ENCODE results near the gene NEK11.

Gene NEK11

GRCh38 chr3:131314318-131314717 is 287.6 kb downstream of the NEK11 start:
- H2BK15ac ChIP-seq (replicated peaks; ENCODE audit: low read depth), result no peak overlapping the region
- no peak overlapping the region for H3K18ac ChIP-seq (ENCODE audit: low read length)
- H4K5ac ChIP-seq (ENCODE audit: low read length), result no peak overlapping the region
- H3K9ac ChIP-seq (ENCODE audit: low read length), result no peak overlapping the region
- H3K79me2 ChIP-seq (ENCODE audit: control insufficient read depth, insufficient read depth, low read length), result no peaks in the 10 kb centered on the region
- DNase-seq, result no peak
- H3K4me1 ChIP-seq (ENCODE audit: control insufficient read depth, low read depth, low read length), result no peaks in the 10 kb centered on the region
- no peak overlapping the region for H2BK5ac ChIP-seq (ENCODE audit: low read length)
- H3K27me3 ChIP-seq (ENCODE audit: insufficient read depth, low read length, poor library complexity), result no peaks in the 10 kb centered on the region
- H3K4me2 ChIP-seq (ENCODE audit: low read length), result no peak overlapping the region
- H4K8ac ChIP-seq (ENCODE audit: low read depth, low read length), result no peak overlapping the region
- no peak overlapping the region for H3K4me3 ChIP-seq (ENCODE audit: low read length)
- no peak overlapping the region for H3K27ac ChIP-seq (ENCODE audit: low read depth, low read length)
- H2BK120ac ChIP-seq (ENCODE audit: low read depth, low read length), result no peak overlapping the region
- no peaks in the 10 kb centered on the region for H3K79me1 ChIP-seq (ENCODE audit: low read length)
- no peak overlapping the region for H3K56ac ChIP-seq (ENCODE audit: low read length)
- H3K36me3 ChIP-seq (ENCODE audit: control insufficient read depth, insufficient read depth, low read length), result no peaks in the 10 kb centered on the region
- no peak overlapping the region for H2AK5ac ChIP-seq (ENCODE audit: low read length)
- no peak overlapping the region for H3K4ac ChIP-seq (ENCODE audit: low read depth, low read length)
- no peak overlapping the region for H3K23ac ChIP-seq (ENCODE audit: low read length)

- H3K27ac ChIP-seq (ENCODE audit: low read depth, low read length), result no peak overlapping the region
- no peak for DNase-seq
- no peak overlapping the region for H3K56ac ChIP-seq (ENCODE audit: low read length)
- no peaks in the 10 kb centered on the region for H3K27me3 ChIP-seq (ENCODE audit: insufficient read depth, low read length, poor library complexity)
- no peaks in the 10 kb centered on the region for H3K4me1 ChIP-seq (ENCODE audit: control insufficient read depth, low read depth, low read length)
- no peak overlapping the region for H3K9ac ChIP-seq (ENCODE audit: low read length)
- no peaks in the 10 kb centered on the region for H3K79me2 ChIP-seq (ENCODE audit: control insufficient read depth, insufficient read depth, low read length)
- no peak overlapping the region for H2BK15ac ChIP-seq (replicated peaks; ENCODE audit: low read depth)
- H2AK5ac ChIP-seq (ENCODE audit: low read length), result no peak overlapping the region
- H2BK120ac ChIP-seq (ENCODE audit: low read depth, low read length), result no peak overlapping the region
- H3K23ac ChIP-seq (ENCODE audit: low read length), result no peak overlapping the region
- H3K4ac ChIP-seq (ENCODE audit: low read depth, low read length), result no peak overlapping the region
- no peak overlapping the region for H4K5ac ChIP-seq (ENCODE audit: low read length)
- H2BK5ac ChIP-seq (ENCODE audit: low read length), result no peak overlapping the region
- H3K4me2 ChIP-seq (ENCODE audit: low read length), result no peak overlapping the region
- no peak overlapping the region for H3K4me3 ChIP-seq (ENCODE audit: low read length)
- H3K79me1 ChIP-seq (ENCODE audit: low read length), result no peaks in the 10 kb centered on the region
- no peak overlapping the region for H3K18ac ChIP-seq (ENCODE audit: low read length)
- no CpG with 5 or more reads among the region's 2 CpGs for WGBS (ENCODE audit: extremely low coverage, insufficient coverage, low lambda C conversion rate)
- H4K8ac ChIP-seq (ENCODE audit: low read depth, low read length), result no peak overlapping the region
- H3K36me3 ChIP-seq (ENCODE audit: control insufficient read depth, insufficient read depth, low read length), result no peaks in the 10 kb centered on the region
Observed at GRCh38 chr3:131315162-131315561, 288.5 kb downstream of the NEK11 start.

- no peak overlapping the region for H4K5ac ChIP-seq (ENCODE audit: low read length)
- no peak overlapping the region for H2BK5ac ChIP-seq (ENCODE audit: low read length)
- DNase-seq, result no peak
- no peak overlapping the region for H4K8ac ChIP-seq (ENCODE audit: low read depth, low read length)
- no peak overlapping the region for H3K23ac ChIP-seq (ENCODE audit: low read length)
- H3K4me1 ChIP-seq (ENCODE audit: control insufficient read depth, low read depth, low read length), result no peaks in the 10 kb centered on the region
- no peak overlapping the region for H2AK5ac ChIP-seq (ENCODE audit: low read length)
- H3K9ac ChIP-seq (ENCODE audit: low read length), result no peak overlapping the region
- no peak overlapping the region for H2BK120ac ChIP-seq (ENCODE audit: low read depth, low read length)
- no peak overlapping the region for H3K18ac ChIP-seq (ENCODE audit: low read length)
- no peak overlapping the region for H3K4ac ChIP-seq (ENCODE audit: low read depth, low read length)
- H3K79me1 ChIP-seq (ENCODE audit: low read length), result no peaks in the 10 kb centered on the region
- H3K4me2 ChIP-seq (ENCODE audit: low read length), result no peak overlapping the region
- H2BK15ac ChIP-seq (replicated peaks; ENCODE audit: low read depth), result no peak overlapping the region
- no peaks in the 10 kb centered on the region for H3K36me3 ChIP-seq (ENCODE audit: control insufficient read depth, insufficient read depth, low read length)
- no peaks in the 10 kb centered on the region for H3K79me2 ChIP-seq (ENCODE audit: control insufficient read depth, insufficient read depth, low read length)
- no peak overlapping the region for H3K27ac ChIP-seq (ENCODE audit: low read depth, low read length)
- WGBS (ENCODE audit: extremely low coverage, insufficient coverage, low lambda C conversion rate), result no CpG with 5 or more reads among the region's 2 CpGs
- no peak overlapping the region for H3K4me3 ChIP-seq (ENCODE audit: low read length)
- H3K56ac ChIP-seq (ENCODE audit: low read length), result no peak overlapping the region
- no peaks in the 10 kb centered on the region for H3K27me3 ChIP-seq (ENCODE audit: insufficient read depth, low read length, poor library complexity)
Observed at GRCh38 chr3:131317667-131318066, 291.0 kb downstream of the NEK11 start.

- Histone ChIP-seq H2BK15ac (replicated peaks; ENCODE audit: low read depth) (no peak overlapping the region), H3K27ac (ENCODE audit: low read depth, low read length) (no peak overlapping the region), H3K18ac (ENCODE audit: low read length) (no peak overlapping the region), H3K79me1 (ENCODE audit: low read length) (no peaks in the 10 kb centered on the region), H3K56ac (ENCODE audit: low read length) (no peak overlapping the region), H3K79me2 (ENCODE audit: control insufficient read depth, insufficient read depth, low read length) (no peaks in the 10 kb centered on the region), H3K9ac (ENCODE audit: low read length) (no peak overlapping the region), H3K4ac (ENCODE audit: low read depth, low read length) (no peak overlapping the region), H4K5ac (ENCODE audit: low read length) (no peak overlapping the region), H3K4me3 (ENCODE audit: low read length) (no peak overlapping the region), H3K4me2 (ENCODE audit: low read length) (no peak overlapping the region), H3K23ac (ENCODE audit: low read length) (no peak overlapping the region), H4K8ac (ENCODE audit: low read depth, low read length) (no peak overlapping the region), H3K27me3 (ENCODE audit: insufficient read depth, low read length, poor library complexity) (no peaks in the 10 kb centered on the region), H2BK120ac (ENCODE audit: low read depth, low read length) (no peak overlapping the region), H3K4me1 (ENCODE audit: control insufficient read depth, low read depth, low read length) (no peaks in the 10 kb centered on the region), H2BK5ac (ENCODE audit: low read length) (no peak overlapping the region), H2AK5ac (ENCODE audit: low read length) (no peak overlapping the region), H3K36me3 (ENCODE audit: control insufficient read depth, insufficient read depth, low read length) (no peaks in the 10 kb centered on the region)
- DNase-seq, result no peak
- no CpG with 5 or more reads among the region's 3 CpGs for WGBS (ENCODE audit: extremely low coverage, insufficient coverage, low lambda C conversion rate)
Observed at GRCh38 chr3:131323014-131323413, 296.3 kb downstream of the NEK11 start.

GRCh38 chr3:131323792-131324191 is 297.1 kb downstream of the NEK11 start:
- H3K4ac ChIP-seq (ENCODE audit: low read depth, low read length), result no peak overlapping the region
- no peak overlapping the region for H3K23ac ChIP-seq (ENCODE audit: low read length)
- no peak for DNase-seq
- no peaks in the 10 kb centered on the region for H3K79me1 ChIP-seq (ENCODE audit: low read length)
- no peak overlapping the region for H4K5ac ChIP-seq (ENCODE audit: low read length)
- no peak overlapping the region for H3K18ac ChIP-seq (ENCODE audit: low read length)
- H3K4me3 ChIP-seq (ENCODE audit: low read length), result no peak overlapping the region
- no peak overlapping the region for H3K27ac ChIP-seq (ENCODE audit: low read depth, low read length)
- H4K8ac ChIP-seq (ENCODE audit: low read depth, low read length), result no peak overlapping the region
- H3K9ac ChIP-seq (ENCODE audit: low read length), result no peak overlapping the region
- no peaks in the 10 kb centered on the region for H3K4me1 ChIP-seq (ENCODE audit: control insufficient read depth, low read depth, low read length)
- H3K36me3 ChIP-seq (ENCODE audit: control insufficient read depth, insufficient read depth, low read length), result no peaks in the 10 kb centered on the region
- no peak overlapping the region for H2AK5ac ChIP-seq (ENCODE audit: low read length)
- no peaks in the 10 kb centered on the region for H3K79me2 ChIP-seq (ENCODE audit: control insufficient read depth, insufficient read depth, low read length)
- H2BK5ac ChIP-seq (ENCODE audit: low read length), result no peak overlapping the region
- no peak overlapping the region for H3K56ac ChIP-seq (ENCODE audit: low read length)
- no peak overlapping the region for H2BK120ac ChIP-seq (ENCODE audit: low read depth, low read length)
- WGBS (ENCODE audit: extremely low coverage, insufficient coverage, low lambda C conversion rate), result no CpG with 5 or more reads among the region's 2 CpGs
- no peak overlapping the region for H2BK15ac ChIP-seq (replicated peaks; ENCODE audit: low read depth)
- no peaks in the 10 kb centered on the region for H3K27me3 ChIP-seq (ENCODE audit: insufficient read depth, low read length, poor library complexity)
- H3K4me2 ChIP-seq (ENCODE audit: low read length), result no peak overlapping the region

GRCh38 chr3:131324923-131325322 is 298.2 kb downstream of the NEK11 start:
- DNase-seq, result no peak
- Histone ChIP-seq H2BK5ac (ENCODE audit: low read length) (no peak overlapping the region), H3K56ac (ENCODE audit: low read length) (no peak overlapping the region), H3K4me1 (ENCODE audit: control insufficient read depth, low read depth, low read length) (no peaks in the 10 kb centered on the region), H3K79me1 (ENCODE audit: low read length) (no peaks in the 10 kb centered on the region), H4K8ac (ENCODE audit: low read depth, low read length) (no peak overlapping the region), H2BK120ac (ENCODE audit: low read depth, low read length) (no peak overlapping the region), H3K4ac (ENCODE audit: low read depth, low read length) (no peak overlapping the region), H3K36me3 (ENCODE audit: control insufficient read depth, insufficient read depth, low read length) (no peaks in the 10 kb centered on the region), H3K4me2 (ENCODE audit: low read length) (no peak overlapping the region), H3K79me2 (ENCODE audit: control insufficient read depth, insufficient read depth, low read length) (no peaks in the 10 kb centered on the region), H2BK15ac (replicated peaks; ENCODE audit: low read depth) (no peak overlapping the region), H3K9ac (ENCODE audit: low read length) (no peak overlapping the region), H2AK5ac (ENCODE audit: low read length) (no peak overlapping the region), H4K5ac (ENCODE audit: low read length) (no peak overlapping the region), H3K23ac (ENCODE audit: low read length) (no peak overlapping the region), H3K18ac (ENCODE audit: low read length) (no peak overlapping the region), H3K27me3 (ENCODE audit: insufficient read depth, low read length, poor library complexity) (no peaks in the 10 kb centered on the region), H3K4me3 (ENCODE audit: low read length) (no peak overlapping the region), H3K27ac (ENCODE audit: low read depth, low read length) (no peak overlapping the region)

All from mesendoderm (in vitro differentiated cells).